Loucy (cell line): ENCODE measurements around the gene RALGAPA1.

ENCODE experiments used
- EZH2phosphoT487 ChIP-seq: fragments of 200-600 bp; IDR thresholded peaks from 2 replicates; pipeline ENCODE4 v1.6.1; 2018; ENCODE audit warnings: antibody characterized with exemption, mild to moderate bottlenecking, moderate library complexity, borderline replicate concordance
- TF ChIP-seq, protein P1 (sequence below): fragments of 200-600 bp; sonication (generic); conservative IDR thresholded peaks from 2 replicates; pipeline ENCODE4 v1.5.1; 2014; ENCODE audit warnings: mild to moderate bottlenecking, antibody characterized with exemption, low read length

DNA sequence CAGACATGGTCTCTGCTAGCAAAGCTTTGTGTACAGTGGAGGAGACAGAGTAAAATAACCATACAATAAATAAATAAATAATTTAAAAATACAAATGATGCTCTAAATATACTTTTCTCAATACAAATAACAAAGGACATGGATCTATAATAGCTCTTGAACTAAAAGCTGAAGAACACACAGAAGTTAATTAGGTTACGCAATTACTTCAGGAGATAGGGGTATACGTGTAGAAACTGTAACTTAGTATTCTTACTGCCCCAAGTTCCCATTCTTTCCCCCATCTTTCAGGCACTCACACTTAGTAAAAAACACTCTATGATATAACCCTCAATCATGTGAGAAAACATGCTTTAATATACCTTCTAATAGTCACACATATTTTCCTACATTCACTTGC, 231.0 kb downstream of the RALGAPA1 start:
- TF ChIP-seq, protein P1, sequence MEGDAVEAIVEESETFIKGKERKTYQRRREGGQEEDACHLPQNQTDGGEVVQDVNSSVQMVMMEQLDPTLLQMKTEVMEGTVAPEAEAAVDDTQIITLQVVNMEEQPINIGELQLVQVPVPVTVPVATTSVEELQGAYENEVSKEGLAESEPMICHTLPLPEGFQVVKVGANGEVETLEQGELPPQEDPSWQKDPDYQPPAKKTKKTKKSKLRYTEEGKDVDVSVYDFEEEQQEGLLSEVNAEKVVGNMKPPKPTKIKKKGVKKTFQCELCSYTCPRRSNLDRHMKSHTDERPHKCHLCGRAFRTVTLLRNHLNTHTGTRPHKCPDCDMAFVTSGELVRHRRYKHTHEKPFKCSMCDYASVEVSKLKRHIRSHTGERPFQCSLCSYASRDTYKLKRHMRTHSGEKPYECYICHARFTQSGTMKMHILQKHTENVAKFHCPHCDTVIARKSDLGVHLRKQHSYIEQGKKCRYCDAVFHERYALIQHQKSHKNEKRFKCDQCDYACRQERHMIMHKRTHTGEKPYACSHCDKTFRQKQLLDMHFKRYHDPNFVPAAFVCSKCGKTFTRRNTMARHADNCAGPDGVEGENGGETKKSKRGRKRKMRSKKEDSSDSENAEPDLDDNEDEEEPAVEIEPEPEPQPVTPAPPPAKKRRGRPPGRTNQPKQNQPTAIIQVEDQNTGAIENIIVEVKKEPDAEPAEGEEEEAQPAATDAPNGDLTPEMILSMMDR, result no peak
- no peak for TF ChIP-seq EZH2phosphoT487
